ENCODE measurements around the gene MYO1E.

GRCh38 chr15:59396211-59396610 lies 23.5 kb upstream of the MYO1E start:
- no peak for TF ChIP-seq EZH2 (IDR thresholded peaks at IDR 0.05)
- TF ChIP-seq POLR2AphosphoS5 (IDR thresholded peaks at IDR 0.05; ENCODE audit: borderline replicate concordance, low read depth, low read length) = no peak
- no peak for TF ChIP-seq FOXP2 (optimal IDR thresholded peaks at IDR 0.05; ENCODE audit: control extremely low read depth, extremely low read length, insufficient read depth)
